IMR-90 (cell line): ENCODE results near the gene PCSK5. TPM values are rescaled to one million over a fixed set of nuclear protein-coding genes. Genes with fewer than 3 reads are reported as not detected.

Experiments
- ATAC-seq: fragments of 200-7000 bp; cut with Tn5 transposase; 2 replicates; pipeline ENCODE4 v1.9.1; 2020; ENCODE audit warnings: low read depth, mild to moderate bottlenecking, moderate library complexity
- BruUV-seq: library from RNA; stranded (reverse); fragments of 400-500 nt; replicated peaks from 2 replicates; lab custom pipeline; 2021; lab: Mats Ljungman, UMichigan
- CTCF ChIA-PET: fragments of 300-600 bp; formaldehyde crosslinking; extraction: SDS; loops from one replicate; lab custom pipeline; 2021; ENCODE audit warnings: antibody characterized with exemption; lab: Yijun Ruan, JAX
- POLR2A ChIA-PET: fragments of 300-600 bp; sonication (Branson Sonifier 250); formaldehyde crosslinking; loops from one replicate; lab custom pipeline; 2022; ENCODE audit warnings: antibody characterized with exemption; ENCODE audit not compliant: unreplicated experiment; lab: Charles Lee
- DNase-seq: peaks from one replicate; pipeline ENCODE4 v3.0.0; 2013
- H2AFZ ChIP-seq: replicated peaks from 2 replicates; pipeline ENCODE3; 2013; ENCODE audit warnings: low read length, mild to moderate bottlenecking; ENCODE audit not compliant: poor library complexity
- H2AK5ac ChIP-seq: 2 replicates; pipeline ENCODE4 v1.6.1; 2013; ENCODE audit warnings: low read depth, low read length, inconsistent platforms
- H2AK9ac ChIP-seq: replicated peaks from 2 replicates; pipeline ENCODE3; 2013; ENCODE audit warnings: mild to moderate bottlenecking, low read depth, low read length, moderate library complexity; ENCODE audit not compliant: poor library complexity
- H2BK120ac ChIP-seq: 2 replicates; pipeline ENCODE4 v1.6.1; 2013; ENCODE audit warnings: low read depth, low read length, inconsistent platforms
- H2BK15ac ChIP-seq: 3 replicates; pipeline ENCODE4 v1.6.1; 2013; ENCODE audit warnings: low read depth, low read length, inconsistent platforms
- H2BK20ac ChIP-seq: 2 replicates; pipeline ENCODE4 v1.6.1; 2013; ENCODE audit warnings: low read depth, mild to moderate bottlenecking, inconsistent platforms, low read length, moderate library complexity
- H2BK5ac ChIP-seq: 2 replicates; pipeline ENCODE4 v1.6.1; 2013; ENCODE audit warnings: mild to moderate bottlenecking, low read depth, low read length, inconsistent platforms; ENCODE audit not compliant: poor library complexity, severe bottlenecking
- H3K14ac ChIP-seq: replicated peaks from 2 replicates; pipeline ENCODE4 v1.6.1; 2013; ENCODE audit warnings: low read depth, low read length, inconsistent platforms
- H3K18ac ChIP-seq: 2 replicates; pipeline ENCODE4 v1.6.1; 2013; ENCODE audit warnings: low read depth, low read length, control low read depth
- H3K23ac ChIP-seq: 2 replicates; pipeline ENCODE4 v1.6.1; 2013; ENCODE audit warnings: low read depth, low read length, inconsistent platforms
- H3K27ac ChIP-seq: 2 replicates; pipeline ENCODE4 v1.5.1; 2013; ENCODE audit warnings: mild to moderate bottlenecking, control low read depth, low read length; ENCODE audit not compliant: insufficient read depth
- H3K27me3 ChIP-seq: 2 replicates; pipeline ENCODE4 v1.6.1; 2013; ENCODE audit warnings: low read length; ENCODE audit not compliant: control insufficient read depth, insufficient read depth
- H3K36me3 ChIP-seq: 2 replicates; pipeline ENCODE4 v1.6.1; 2013; ENCODE audit warnings: low read length, mixed read lengths; ENCODE audit not compliant: control insufficient read depth, insufficient read depth
- H3K4ac ChIP-seq: 2 replicates; pipeline ENCODE4 v1.6.1; 2013; ENCODE audit warnings: low read depth, low read length, inconsistent platforms
- H3K4me1 ChIP-seq: 2 replicates; pipeline ENCODE4 v1.6.1; 2013; ENCODE audit warnings: low read length, mixed read lengths; ENCODE audit not compliant: control insufficient read depth, insufficient read depth
- H3K4me2 ChIP-seq: 2 replicates; pipeline ENCODE4 v1.6.1; 2013; ENCODE audit warnings: low read depth, mild to moderate bottlenecking, control low read depth, low read length, moderate library complexity
- H3K4me3 ChIP-seq: 2 replicates; pipeline ENCODE4 v1.5.1; 2013; ENCODE audit warnings: low read depth, mild to moderate bottlenecking, control low read depth, low read length, moderate library complexity; ENCODE audit not compliant: insufficient read depth
- H3K56ac ChIP-seq: 2 replicates; pipeline ENCODE4 v1.6.1; 2013; ENCODE audit warnings: low read length, inconsistent platforms; ENCODE audit not compliant: insufficient read depth; ENCODE audit errors: extremely low read depth
- H3K79me1 ChIP-seq, 2 experiments: 2 replicates each; pipeline ENCODE4 v1.6.1; 2013; ENCODE audit warnings: low read length in 2 of 2, inconsistent platforms in 1 of 2, low read depth in 1 of 2
- H3K9ac ChIP-seq: 2 replicates; pipeline ENCODE4 v1.6.1; 2013; ENCODE audit warnings: low read depth, low read length, control low read depth
- H3K9me1 ChIP-seq: 2 replicates; pipeline ENCODE4 v1.6.1; 2013; ENCODE audit warnings: low read length, inconsistent platforms; ENCODE audit not compliant: insufficient read depth
- H3K9me3 ChIP-seq: 2 replicates; pipeline ENCODE4 v1.6.1; 2013; ENCODE audit warnings: low read length; ENCODE audit not compliant: control insufficient read depth, insufficient read depth
- H4K20me1 ChIP-seq: 2 replicates; pipeline ENCODE4 v1.6.1; 2013; ENCODE audit warnings: low read length, inconsistent platforms; ENCODE audit not compliant: insufficient read depth
- H4K5ac ChIP-seq: 2 replicates; pipeline ENCODE4 v1.6.1; 2013; ENCODE audit warnings: mild to moderate bottlenecking, low read depth, low read length, control low read depth
- H4K8ac ChIP-seq, 2 experiments: 2 replicates each; pipeline ENCODE4 v1.6.1; 2013; ENCODE audit warnings: low read depth in 2 of 2, low read length in 2 of 2, control low read depth in 1 of 2, inconsistent platforms in 1 of 2
- H4K91ac ChIP-seq: 2 replicates; pipeline ENCODE4 v1.6.1; 2013; ENCODE audit warnings: low read depth, low read length, inconsistent platforms; ENCODE audit not compliant: insufficient read depth
- BHLHE40 ChIP-seq: fragments of 150-350 bp; IDR thresholded peaks from 2 replicates; pipeline ENCODE4 v1.6.1; 2016; ENCODE audit warnings: mild to moderate bottlenecking, low read depth, low read length
- CEBPB ChIP-seq: IDR thresholded peaks from 2 replicates; pipeline ENCODE4 v1.6.1; 2012; ENCODE audit warnings: low read depth, low read length, improper control_type of control experiment
- CHD1 ChIP-seq: IDR thresholded peaks from 2 replicates; pipeline ENCODE4 v1.6.1; 2012; ENCODE audit warnings: low read depth, low read length, improper control_type of control experiment
- CTCF ChIP-seq: conservative IDR thresholded peaks from 2 replicates; pipeline ENCODE4 v1.5.1; 2012; ENCODE audit warnings: mild to moderate bottlenecking, low read depth, low read length, improper control_type of control experiment
- ELK1 ChIP-seq: fragments of 150-350 bp; IDR thresholded peaks from 2 replicates; pipeline ENCODE4 v1.6.1; 2016; ENCODE audit warnings: low read depth, mild to moderate bottlenecking, low read length, moderate library complexity, borderline replicate concordance
- FOS ChIP-seq: fragments of 150-350 bp; IDR thresholded peaks from 2 replicates; pipeline ENCODE4 v1.6.1; 2016; ENCODE audit warnings: low read depth, low read length
- MAFK ChIP-seq: IDR thresholded peaks from 2 replicates; pipeline ENCODE4 v1.6.1; 2012; ENCODE audit warnings: low read depth, low read length, improper control_type of control experiment
- MAZ ChIP-seq: IDR thresholded peaks from 2 replicates; pipeline ENCODE4 v1.6.1; 2012; ENCODE audit warnings: low read depth, mild to moderate bottlenecking, low read length, improper control_type of control experiment, moderate library complexity, borderline replicate concordance
- MXI1 ChIP-seq: IDR thresholded peaks from 2 replicates; pipeline ENCODE4 v1.6.1; 2012; ENCODE audit warnings: low read depth, mild to moderate bottlenecking, low read length, moderate library complexity, borderline replicate concordance
- NFE2L2 ChIP-seq: fragments of 150-350 bp; IDR thresholded peaks from 2 replicates; pipeline ENCODE4 v1.6.1; 2016; ENCODE audit warnings: low read depth, mild to moderate bottlenecking, low read length
- POLR2A ChIP-seq: IDR thresholded peaks from 2 replicates; pipeline ENCODE4 v1.6.1; 2012; ENCODE audit warnings: mild to moderate bottlenecking, low read depth, low read length
- RAD21 ChIP-seq: IDR thresholded peaks from 2 replicates; pipeline ENCODE4 v1.6.1; 2012; ENCODE audit warnings: low read length, improper control_type of control experiment
- RCOR1 ChIP-seq: IDR thresholded peaks from 2 replicates; pipeline ENCODE4 v1.6.1; 2012; ENCODE audit warnings: mild to moderate bottlenecking, low read length, improper control_type of control experiment; ENCODE audit not compliant: insufficient replicate concordance
- RFX5 ChIP-seq: IDR thresholded peaks from 2 replicates; pipeline ENCODE4 v1.8.0; 2012; ENCODE audit warnings: low read depth, mild to moderate bottlenecking, low read length, moderate library complexity
- SMC3 ChIP-seq: fragments of 150-350 bp; IDR thresholded peaks from 2 replicates; pipeline ENCODE4 v1.6.1; 2016; ENCODE audit warnings: low read depth, mild to moderate bottlenecking, antibody characterized with exemption, low read length, moderate library complexity
- USF2 ChIP-seq: fragments of 150-350 bp; IDR thresholded peaks from 2 replicates; pipeline ENCODE4 v1.6.1; 2017; ENCODE audit warnings: mild to moderate bottlenecking, antibody characterized with exemption, low read length, low read depth
- WGBS, 2 experiments: methylation state at CpG; one replicate each; pipeline versions ENCODE4 v1.1.5 to v1.1.7; 2013; ENCODE audit warnings: missing lambda C conversion rate in 2 of 2; ENCODE audit not compliant: insufficient read length in 1 of 2; ENCODE audit errors: extremely low coverage in 2 of 2; 5-methylcytosine and 5-hydroxymethylcytosine counted together
- dilution Hi-C: fragments of 300-500 bp; cut with HindIII; formaldehyde crosslinking; loops from one replicate; pipeline ENCODE4 v1.14.3; 2018; ENCODE audit warnings: low sequenced_read_pairs; ENCODE audit not compliant: unreplicated experiment
- in situ Hi-C: fragments of 300-500 bp; cut with MboI; formaldehyde crosslinking; loops from 3 replicates; pipeline ENCODE4 v1.14.3; 2019; ENCODE audit warnings: low sequenced_read_pairs, inconsistent platforms, mixed read lengths
- intact Hi-C: fragments of 100-400 bp; cut with micrococcal nuclease; formaldehyde crosslinking; loops from 2 replicates; pipeline ENCODE4 v1.10.0; 2022
- polyA plus RNA-seq, 3 experiments: library from polyadenylated mRNA; depleted of rRNA; stranded (reverse); fragments of >200 nt; gene quantifications; 2 replicates each; pipeline ENCODE4 v1.2.3, GENCODE V29; 2012; ENCODE audit warnings: low replicate concordance in 1 of 3
- total RNA-seq: library from RNA; depleted of rRNA; stranded (reverse); fragments of >200 nt; gene quantifications from 2 replicates; pipeline ENCODE4 v1.2.3, GENCODE V29; 2012

Gene PCSK5
- total and polyA plus RNA-seq, 2 of the 4 experiments (the other 2 are of a cell fraction): 1.5 to 3.0 TPM

- no peak overlapping the region for H2AK9ac ChIP-seq
- no peak overlapping the region for H2BK15ac ChIP-seq
- 30% methylated on average over 3 of the region's 7 CpGs; no CpG with 5 or more reads in 1 of the 2 experiments for WGBS, 2 experiments
- POLR2A ChIA-PET: no interaction called here
- H4K91ac ChIP-seq: no peak overlapping the region
- H3K27me3 ChIP-seq: no peaks in the 10 kb centered on the region
- dilution Hi-C loops: no loop called here
- no peak overlapping the region for H3K9ac ChIP-seq
- no peak for TF ChIP-seq MAFK
- no peak for TF ChIP-seq POLR2A
- TF ChIP-seq FOS: no peak
- TF ChIP-seq RFX5: no peak
- no peak for TF ChIP-seq SMC3
- TF ChIP-seq USF2: no peak
- no peak for TF ChIP-seq BHLHE40
- no peak for TF ChIP-seq CHD1
- TF ChIP-seq ELK1: no peak
- no peak for TF ChIP-seq CEBPB
- TF ChIP-seq MAZ: no peak
- no peak for TF ChIP-seq RCOR1
- TF ChIP-seq NFE2L2: no peak
- TF ChIP-seq CTCF: no peak
- TF ChIP-seq MXI1: no peak
- TF ChIP-seq RAD21: no peak
- H3K18ac ChIP-seq: no peak overlapping the region
- no peak overlapping the region for H2BK120ac ChIP-seq
- H3K9me3 ChIP-seq: no peaks in the 10 kb centered on the region
- DNase-seq (peak; percentile 14), ATAC-seq (peak; percentile 49)
- CTCF ChIA-PET: no interaction called here
- H3K14ac ChIP-seq: no peak overlapping the region
- H3K9me1 ChIP-seq: no peaks in the 10 kb centered on the region
- in situ Hi-C loops: loop anchor here (10.0 kb wide), 1 partner anchor 407 kb away; no protein-coding TSS in a partner anchor
- intact Hi-C loops: no loop called here
- H3K23ac ChIP-seq: no peak overlapping the region
- H3K4ac ChIP-seq: no peak overlapping the region
- H4K5ac ChIP-seq: no peak overlapping the region
- no peak overlapping the region for H2BK5ac ChIP-seq
- no peak overlapping the region for H3K27ac ChIP-seq
- H3K4me1 ChIP-seq: peaks cover 3% of the 10 kb centered on the region; the same call in 1 of the 2 replicates
- BruUV-seq: no TSS peak
- H2AFZ ChIP-seq: no peak overlapping the region
- no peaks in the 10 kb centered on the region for H3K36me3 ChIP-seq
- no peaks in the 10 kb centered on the region for H4K20me1 ChIP-seq
- H3K4me3 ChIP-seq: no peak overlapping the region
- H4K8ac ChIP-seq: no peak overlapping the region
- peak overlapping the region; percentile 75; the same call in 1 of the 2 replicates for H3K4me2 ChIP-seq
- H3K56ac ChIP-seq: no peak overlapping the region
- no peak overlapping the region for H2AK5ac ChIP-seq
- H3K79me1 ChIP-seq: no peaks in the 10 kb centered on the region
- H2BK20ac ChIP-seq: no peak overlapping the region
Measured at GRCh38 chr9:76292246-76292645, 401.8 kb downstream of the PCSK5 start.
